GM23338 (cell line): ENCODE results near the gene KIF1C.

ENCODE experiments used
- EZH2 ChIP-seq: fragments of 200-600 bp; sonication (generic); IDR thresholded peaks from one replicate; pipeline ENCODE4 v1.8.0; 2017; ENCODE audit warnings: antibody characterized with exemption, mild to moderate bottlenecking, low read depth; ENCODE audit not compliant: unreplicated experiment
- JUNB ChIP-seq: IDR thresholded peaks from one replicate; pipeline ENCODE4 v1.6.1; 2016; ENCODE audit warnings: antibody characterized with exemption; ENCODE audit not compliant: unreplicated experiment
- POLR2AphosphoS5 ChIP-seq: IDR thresholded peaks from 2 replicates; pipeline ENCODE4 v1.6.1; 2016; ENCODE audit warnings: antibody characterized with exemption, low read depth
- STAT1 ChIP-seq: IDR thresholded peaks from one replicate; pipeline ENCODE4 v1.6.1; 2016; ENCODE audit warnings: antibody characterized with exemption; ENCODE audit not compliant: unreplicated experiment
- TF ChIP-seq, protein P1 (sequence below), 2 experiments: fragments of 200-600 bp in 1 of 2; sonication (generic) in 1 of 2; conservative IDR thresholded peaks; 2 replicates each; pipeline versions ENCODE4 v1.5.1 to v1.6.1; 2016 to 2017; ENCODE audit warnings: antibody characterized with exemption in 2 of 2, low read depth in 2 of 2, mild to moderate bottlenecking in 2 of 2, moderate library complexity in 1 of 2

DNA sequence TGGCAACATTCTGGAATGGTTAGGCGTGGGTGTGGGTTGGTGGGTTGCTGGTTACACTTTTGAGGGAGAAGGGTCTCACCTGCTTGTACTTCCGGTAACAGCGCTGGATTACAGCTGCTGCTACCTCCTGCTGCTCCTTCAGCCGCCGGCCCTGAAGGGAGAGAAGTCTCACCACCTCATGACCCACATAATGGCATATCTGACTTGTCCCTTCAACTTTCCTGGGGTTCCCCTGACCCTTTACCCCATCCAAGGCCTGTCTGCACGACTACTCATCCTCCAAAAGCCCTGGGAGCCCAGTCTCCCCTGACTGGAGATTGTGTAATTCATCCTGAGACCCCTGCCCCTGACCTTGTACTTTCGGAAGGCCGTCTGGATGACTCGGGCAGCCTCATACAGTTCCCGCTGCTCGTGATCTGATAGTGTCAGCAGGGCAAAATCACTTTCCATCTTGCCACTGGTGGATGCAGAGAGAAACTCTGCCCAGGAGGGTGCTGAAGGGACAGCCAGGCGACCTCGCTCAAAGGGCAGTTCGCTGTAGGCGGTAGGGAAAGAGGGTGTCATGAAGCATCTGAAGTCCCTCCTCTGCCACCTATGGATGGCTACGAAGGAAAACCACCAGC is 28.1 kb upstream of the KIF1C start:
- TF ChIP-seq, protein P1, sequence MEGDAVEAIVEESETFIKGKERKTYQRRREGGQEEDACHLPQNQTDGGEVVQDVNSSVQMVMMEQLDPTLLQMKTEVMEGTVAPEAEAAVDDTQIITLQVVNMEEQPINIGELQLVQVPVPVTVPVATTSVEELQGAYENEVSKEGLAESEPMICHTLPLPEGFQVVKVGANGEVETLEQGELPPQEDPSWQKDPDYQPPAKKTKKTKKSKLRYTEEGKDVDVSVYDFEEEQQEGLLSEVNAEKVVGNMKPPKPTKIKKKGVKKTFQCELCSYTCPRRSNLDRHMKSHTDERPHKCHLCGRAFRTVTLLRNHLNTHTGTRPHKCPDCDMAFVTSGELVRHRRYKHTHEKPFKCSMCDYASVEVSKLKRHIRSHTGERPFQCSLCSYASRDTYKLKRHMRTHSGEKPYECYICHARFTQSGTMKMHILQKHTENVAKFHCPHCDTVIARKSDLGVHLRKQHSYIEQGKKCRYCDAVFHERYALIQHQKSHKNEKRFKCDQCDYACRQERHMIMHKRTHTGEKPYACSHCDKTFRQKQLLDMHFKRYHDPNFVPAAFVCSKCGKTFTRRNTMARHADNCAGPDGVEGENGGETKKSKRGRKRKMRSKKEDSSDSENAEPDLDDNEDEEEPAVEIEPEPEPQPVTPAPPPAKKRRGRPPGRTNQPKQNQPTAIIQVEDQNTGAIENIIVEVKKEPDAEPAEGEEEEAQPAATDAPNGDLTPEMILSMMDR (conservative IDR thresholded peaks at IDR 0.05; ENCODE audit: low read depth in 2 of 2), result no peak
- no peak for TF ChIP-seq POLR2AphosphoS5
- no peak for TF ChIP-seq STAT1
- no peak for TF ChIP-seq EZH2
- TF ChIP-seq JUNB, result no peak
